Measurements from ENCODE around the gene RTL10. TPM values are rescaled to one million over a fixed set of nuclear protein-coding genes. Genes with fewer than 3 reads are reported as not detected.

RTL10 gene
- total and polyA plus RNA-seq, 9 donors: 7.1 to 54.3 (median 15.3) TPM

- Histone ChIP-seq H3K4me3 (no peak overlapping the region), H3K27ac (no peak overlapping the region), H3K36me3 (no peaks in the 10 kb centered on the region), H3K27me3 (no peaks in the 10 kb centered on the region), H3K9me3 (no peaks in the 10 kb centered on the region), H3K4me1 (ENCODE audit: insufficient read depth) (no peaks in the 10 kb centered on the region)
- intact Hi-C loops (cut with DNase I): no loop called here
- WGBS, 3 donors: 93 to 95% (median 93%) methylated on average over 16 of the region's 16 CpGs
- no peak for TF ChIP-seq CTCF (IDR thresholded peaks at IDR 0.05)
- TF ChIP-seq POLR2A (IDR thresholded peaks at IDR 0.05): no peak
- TF ChIP-seq EP300 (IDR thresholded peaks at IDR 0.05): no peak
- DNase-seq: no peak
These were observed 44.3 kb upstream of the RTL10 start for GRCh38 chr22:19898831-19899567.

- DNase-seq: no peak
- Histone ChIP-seq H3K27me3 (no peaks in the 10 kb centered on the region), H3K36me3 (no peaks in the 10 kb centered on the region), H3K9me3 (no peaks in the 10 kb centered on the region), H3K27ac (no peak overlapping the region), H3K4me1 (ENCODE audit: insufficient read depth) (peaks cover 1% of the 10 kb centered on the region), H3K4me3 (no peak overlapping the region)
- intact Hi-C loops (cut with DNase I): no loop called here
- TF ChIP-seq CTCF (IDR thresholded peaks at IDR 0.05) (no peak), EP300 (IDR thresholded peaks at IDR 0.05) (no peak), POLR2A (IDR thresholded peaks at IDR 0.05) (no peak)
- 88 to 96% (median 91%) methylated on average over 7 of the region's 7 CpGs for WGBS, 3 donors
These were observed 43.5 kb upstream of the RTL10 start for GRCh38 chr22:19898145-19898544.

- H3K4me3 ChIP-seq: no peak overlapping the region
- intact Hi-C loops (cut with DNase I): no loop called here
- 89 to 93% (median 91%) methylated on average over 16 of the region's 16 CpGs for WGBS, 3 donors
- H3K36me3 ChIP-seq: no peaks in the 10 kb centered on the region
- DNase-seq: peak in 1 of 5 donors; percentile 15
- TF ChIP-seq POLR2A (IDR thresholded peaks at IDR 0.05): no peak
- no peak for TF ChIP-seq EP300 (IDR thresholded peaks at IDR 0.05)
- no peak for TF ChIP-seq CTCF (IDR thresholded peaks at IDR 0.05)
- no peaks in the 10 kb centered on the region for H3K9me3 ChIP-seq
- H3K4me1 ChIP-seq (ENCODE audit: insufficient read depth): peaks cover 4% of the 10 kb centered on the region
- H3K27me3 ChIP-seq: no peaks in the 10 kb centered on the region
- H3K27ac ChIP-seq: no peak overlapping the region
These were observed 43.1 kb upstream of the RTL10 start for GRCh38 chr22:19897726-19898125.

- no peak for TF ChIP-seq CTCF (IDR thresholded peaks at IDR 0.05)
- TF ChIP-seq POLR2A (IDR thresholded peaks at IDR 0.05): no peak
- no peak for TF ChIP-seq EP300 (IDR thresholded peaks at IDR 0.05)
- Histone ChIP-seq H3K36me3 (no peaks in the 10 kb centered on the region), H3K4me1 (ENCODE audit: insufficient read depth) (peaks cover 8% of the 10 kb centered on the region), H3K27me3 (no peaks in the 10 kb centered on the region), H3K27ac (no peak overlapping the region), H3K9me3 (no peaks in the 10 kb centered on the region), H3K4me3 (no peak overlapping the region)
- intact Hi-C loops (cut with DNase I): no loop called here
- DNase-seq: no peak
- WGBS, 3 donors: 88 to 89% (median 88%) methylated on average over 13 to 15 of the region's 15 CpGs
These were observed 42.1 kb upstream of the RTL10 start for GRCh38 chr22:19896665-19897355.

All from ovary (tissue), 9 donors.